ENCODE data around the gene ANKRD11. TPM values are rescaled to one million over a fixed set of nuclear protein-coding genes. Genes with fewer than 3 reads are reported as not detected.
A peak's percentile ranks its signal among the peaks of the same experiment; 100 is the strongest.

The ANKRD11 gene
- polyA plus RNA-seq, 4 donors, result 48.4 to 86.7 (median 65.5) TPM

- Histone ChIP-seq H3K27me3 (ENCODE audit: control insufficient read depth in 3 of 3, insufficient read depth in 3 of 3, low read length in 3 of 3) (no peaks in the 10 kb centered on the region), H3K4me3 (ENCODE audit: low read depth in 1 of 3, low read length in 3 of 3) (no peak overlapping the region), H3K27ac (ENCODE audit: low read depth in 1 of 3, low read length in 2 of 3) (no peak overlapping the region), H3K36me3 (ENCODE audit: control insufficient read depth in 3 of 3, insufficient read depth in 2 of 3, low read depth in 1 of 3, low read length in 3 of 3) (peaks cover 0 to 38% (median 0%) of the 10 kb centered on the region in 3 donors), H3K9me3 (ENCODE audit: control insufficient read depth in 2 of 2, insufficient read depth in 1 of 2, low read depth in 1 of 2, low read length in 1 of 2) (no peaks in the 10 kb centered on the region), H3K4me1 (ENCODE audit: control insufficient read depth in 3 of 3, insufficient read depth in 2 of 3, low read depth in 1 of 3, low read length in 2 of 3) (peaks cover 0 to 46% (median 19%) of the 10 kb centered on the region in 3 donors)
- WGBS, 3 donors, result 77 to 89% (median 84%) methylated on average over 8 of the region's 8 CpGs
- peak in 1 of 2 donors; percentile 46 for DNase-seq
- no peak for FAIRE-seq
These were observed 85.8 kb downstream of the ANKRD11 start for GRCh38 chr16:89404561-89404960.

DNA sequence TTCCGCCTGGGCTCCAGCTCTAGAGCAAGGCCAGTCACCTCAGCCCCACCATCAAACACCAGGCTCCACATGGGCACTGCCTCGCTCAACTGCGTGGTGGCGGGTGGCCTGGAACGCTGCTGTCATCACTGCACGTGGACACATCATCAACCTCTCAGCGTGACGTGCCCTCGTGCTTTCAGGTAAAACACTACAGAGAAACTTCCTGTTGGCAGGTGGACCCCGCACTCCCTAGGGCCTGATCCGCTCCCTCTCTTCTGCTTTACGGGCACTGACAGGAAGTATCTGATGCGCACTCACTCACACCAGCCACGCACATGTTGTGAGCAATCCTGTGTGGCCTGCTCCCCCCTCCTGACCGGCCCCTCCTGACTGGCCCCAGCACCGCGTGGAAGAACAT, 87.4 kb downstream of the ANKRD11 start:
- peaks cover 0 to 51% (median 0%) of the 10 kb centered on the region in 3 donors for H3K36me3 ChIP-seq (ENCODE audit: control insufficient read depth in 3 of 3, insufficient read depth in 2 of 3, low read depth in 1 of 3, low read length in 3 of 3)
- peaks cover 0 to 33% (median 9%) of the 10 kb centered on the region in 3 donors for H3K4me1 ChIP-seq (ENCODE audit: control insufficient read depth in 3 of 3, insufficient read depth in 2 of 3, low read depth in 1 of 3, low read length in 2 of 3)
- WGBS, 3 donors, result 76 to 89% (median 81%) methylated on average over 17 of the region's 17 CpGs
- FAIRE-seq (no peak), DNase-seq (no peak)
- no peak overlapping the region for H3K27ac ChIP-seq (ENCODE audit: low read depth in 1 of 3, low read length in 2 of 3)
- H3K9me3 ChIP-seq (ENCODE audit: control insufficient read depth in 2 of 2, insufficient read depth in 1 of 2, low read depth in 1 of 2, low read length in 1 of 2), result no peaks in the 10 kb centered on the region
- no peaks in the 10 kb centered on the region for H3K27me3 ChIP-seq (ENCODE audit: control insufficient read depth in 3 of 3, insufficient read depth in 3 of 3, low read length in 3 of 3)
- no peak overlapping the region for H3K4me3 ChIP-seq (ENCODE audit: low read depth in 1 of 3, low read length in 3 of 3)

- H3K9me3 ChIP-seq (ENCODE audit: control insufficient read depth in 2 of 2, insufficient read depth in 1 of 2, low read depth in 1 of 2, low read length in 1 of 2), result no peaks in the 10 kb centered on the region
- no peak overlapping the region for H3K27ac ChIP-seq (ENCODE audit: low read depth in 1 of 3, low read length in 2 of 3)
- no peaks in the 10 kb centered on the region for H3K27me3 ChIP-seq (ENCODE audit: control insufficient read depth in 3 of 3, insufficient read depth in 3 of 3, low read length in 3 of 3)
- 86 to 90% (median 89%) methylated on average over 27 of the region's 27 CpGs for whole genome bisulfite sequencing, 3 donors
- H3K36me3 ChIP-seq (ENCODE audit: control insufficient read depth in 3 of 3, insufficient read depth in 2 of 3, low read depth in 1 of 3, low read length in 3 of 3), result peaks cover 0 to 56% (median 6%) of the 10 kb centered on the region in 3 donors
- H3K4me1 ChIP-seq (ENCODE audit: control insufficient read depth in 3 of 3, insufficient read depth in 2 of 3, low read depth in 1 of 3, low read length in 2 of 3), result peaks cover 0 to 23% (median 4%) of the 10 kb centered on the region in 3 donors
- FAIRE-seq, result no peak
- H3K4me3 ChIP-seq (ENCODE audit: low read depth in 1 of 3, low read length in 3 of 3), result no peak overlapping the region
- no peak for DNase-seq
These were observed 88.5 kb downstream of the ANKRD11 start for GRCh38 chr16:89401641-89402445.

GRCh38 chr16:89401205-89401604, 89.2 kb downstream of the ANKRD11 start:
- peaks cover 0 to 55% (median 6%) of the 10 kb centered on the region in 3 donors for H3K36me3 ChIP-seq (ENCODE audit: control insufficient read depth in 3 of 3, insufficient read depth in 2 of 3, low read depth in 1 of 3, low read length in 3 of 3)
- no peaks in the 10 kb centered on the region for H3K9me3 ChIP-seq (ENCODE audit: control insufficient read depth in 2 of 2, insufficient read depth in 1 of 2, low read depth in 1 of 2, low read length in 1 of 2)
- no peak for DNase-seq
- no peaks in the 10 kb centered on the region for H3K27me3 ChIP-seq (ENCODE audit: control insufficient read depth in 3 of 3, insufficient read depth in 3 of 3, low read length in 3 of 3)
- no peak for FAIRE-seq
- 84 to 92% (median 88%) methylated on average over 12 of the region's 12 CpGs for WGBS, 3 donors
- H3K27ac ChIP-seq (ENCODE audit: low read depth in 1 of 3, low read length in 2 of 3), result no peak overlapping the region
- peaks cover 0 to 18% (median 4%) of the 10 kb centered on the region in 3 donors for H3K4me1 ChIP-seq (ENCODE audit: control insufficient read depth in 3 of 3, insufficient read depth in 2 of 3, low read depth in 1 of 3, low read length in 2 of 3)
- H3K4me3 ChIP-seq (ENCODE audit: low read depth in 1 of 3, low read length in 3 of 3), result no peak overlapping the region

GRCh38 chr16:89400740-89401139, 89.6 kb downstream of the ANKRD11 start:
- H3K9me3 ChIP-seq (ENCODE audit: control insufficient read depth in 2 of 2, insufficient read depth in 1 of 2, low read depth in 1 of 2, low read length in 1 of 2), result no peaks in the 10 kb centered on the region
- no peak for FAIRE-seq
- peaks cover 0 to 54% (median 6%) of the 10 kb centered on the region in 3 donors for H3K36me3 ChIP-seq (ENCODE audit: control insufficient read depth in 3 of 3, insufficient read depth in 2 of 3, low read depth in 1 of 3, low read length in 3 of 3)
- H3K4me3 ChIP-seq (ENCODE audit: low read depth in 1 of 3, low read length in 3 of 3), result no peak overlapping the region
- H3K27ac ChIP-seq (ENCODE audit: low read depth in 1 of 3, low read length in 2 of 3), result no peak overlapping the region
- WGBS, 3 donors, result 69 to 83% (median 71%) methylated on average over 10 to 13 of the region's 14 CpGs
- H3K4me1 ChIP-seq (ENCODE audit: control insufficient read depth in 3 of 3, insufficient read depth in 2 of 3, low read depth in 1 of 3, low read length in 2 of 3), result peaks cover 0 to 17% (median 4%) of the 10 kb centered on the region in 3 donors
- no peak for DNase-seq
- no peaks in the 10 kb centered on the region for H3K27me3 ChIP-seq (ENCODE audit: control insufficient read depth in 3 of 3, insufficient read depth in 3 of 3, low read length in 3 of 3)

- no peak for FAIRE-seq
These were observed 91.4 kb downstream of the ANKRD11 start for GRCh38 chr16:89398924-89399323.

DNA sequence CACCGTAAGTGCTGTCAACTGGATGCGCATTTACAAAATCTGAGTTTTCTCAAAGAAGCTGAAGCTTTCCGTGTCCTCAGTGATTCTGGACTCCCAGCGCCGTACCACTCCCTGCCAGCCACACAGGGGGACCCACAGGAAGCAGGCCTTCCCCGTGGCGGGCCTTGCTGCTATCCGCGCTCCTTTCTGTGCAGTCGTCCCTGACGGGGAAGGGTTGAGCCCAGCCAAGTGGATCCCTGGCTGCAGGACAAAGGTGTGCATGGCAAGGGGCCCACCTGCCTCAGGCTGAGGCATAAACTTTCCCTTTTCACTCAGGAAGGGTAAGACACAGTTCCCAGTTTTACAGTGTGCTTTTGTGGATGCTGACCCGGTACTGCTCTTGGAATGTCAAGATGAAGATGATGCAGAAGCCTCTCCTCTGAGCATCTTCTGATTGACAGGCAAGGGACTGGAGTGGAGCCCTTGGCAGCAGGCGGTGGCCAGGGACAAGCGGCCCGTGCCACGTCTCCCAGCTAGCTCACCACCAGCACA, 93.0 kb downstream of the ANKRD11 start:
- DNase-seq (no peak), FAIRE-seq (no peak)
- H3K4me1 ChIP-seq (ENCODE audit: control insufficient read depth in 3 of 3, insufficient read depth in 2 of 3, low read depth in 1 of 3, low read length in 2 of 3), result peaks cover 0 to 8% (median 3%) of the 10 kb centered on the region in 3 donors
- H3K27ac ChIP-seq (ENCODE audit: low read depth in 1 of 3, low read length in 2 of 3), result no peak overlapping the region
- WGBS, 3 donors, result 84 to 86% (median 85%) methylated on average over 14 to 16 of the region's 16 CpGs
- no peaks in the 10 kb centered on the region for H3K9me3 ChIP-seq (ENCODE audit: control insufficient read depth in 2 of 2, insufficient read depth in 1 of 2, low read depth in 1 of 2, low read length in 1 of 2)
- H3K36me3 ChIP-seq (ENCODE audit: control insufficient read depth in 3 of 3, insufficient read depth in 2 of 3, low read depth in 1 of 3, low read length in 3 of 3), result peaks cover 2 to 51% (median 6%) of the 10 kb centered on the region in 3 donors
- H3K27me3 ChIP-seq (ENCODE audit: control insufficient read depth in 3 of 3, insufficient read depth in 3 of 3, low read length in 3 of 3), result no peaks in the 10 kb centered on the region
- no peak overlapping the region for H3K4me3 ChIP-seq (ENCODE audit: low read depth in 1 of 3, low read length in 3 of 3)

More at GRCh38 chr16:89398924-89399323, 91.4 kb downstream of the ANKRD11 start:
- H3K27ac ChIP-seq (ENCODE audit: low read depth in 1 of 3, low read length in 2 of 3), result no peak overlapping the region
- peaks cover 0 to 7% (median 7%) of the 10 kb centered on the region in 3 donors for H3K4me1 ChIP-seq (ENCODE audit: control insufficient read depth in 3 of 3, insufficient read depth in 2 of 3, low read depth in 1 of 3, low read length in 2 of 3)
- peaks cover 0 to 57% (median 6%) of the 10 kb centered on the region in 3 donors for H3K36me3 ChIP-seq (ENCODE audit: control insufficient read depth in 3 of 3, insufficient read depth in 2 of 3, low read depth in 1 of 3, low read length in 3 of 3)
- H3K27me3 ChIP-seq (ENCODE audit: control insufficient read depth in 3 of 3, insufficient read depth in 3 of 3, low read length in 3 of 3), result no peaks in the 10 kb centered on the region
- no peaks in the 10 kb centered on the region for H3K9me3 ChIP-seq (ENCODE audit: control insufficient read depth in 2 of 2, insufficient read depth in 1 of 2, low read depth in 1 of 2, low read length in 1 of 2)
- DNase-seq, result no peak
- H3K4me3 ChIP-seq (ENCODE audit: low read depth in 1 of 3, low read length in 3 of 3), result no peak overlapping the region
- WGBS, 3 donors, result 79 to 83% (median 80%) methylated on average over 9 of the region's 9 CpGs

- peaks cover 0 to 8% (median 3%) of the 10 kb centered on the region in 3 donors for H3K4me1 ChIP-seq (ENCODE audit: control insufficient read depth in 3 of 3, insufficient read depth in 2 of 3, low read depth in 1 of 3, low read length in 2 of 3)
- no peak overlapping the region for H3K27ac ChIP-seq (ENCODE audit: low read depth in 1 of 3, low read length in 2 of 3)
- FAIRE-seq (no peak), DNase-seq (no peak)
- no peaks in the 10 kb centered on the region for H3K27me3 ChIP-seq (ENCODE audit: control insufficient read depth in 3 of 3, insufficient read depth in 3 of 3, low read length in 3 of 3)
- H3K36me3 ChIP-seq (ENCODE audit: control insufficient read depth in 3 of 3, insufficient read depth in 2 of 3, low read depth in 1 of 3, low read length in 3 of 3), result peaks cover 2 to 51% (median 6%) of the 10 kb centered on the region in 3 donors
- no peaks in the 10 kb centered on the region for H3K9me3 ChIP-seq (ENCODE audit: control insufficient read depth in 2 of 2, insufficient read depth in 1 of 2, low read depth in 1 of 2, low read length in 1 of 2)
- H3K4me3 ChIP-seq (ENCODE audit: low read depth in 1 of 3, low read length in 3 of 3), result no peak overlapping the region
- WGBS, 3 donors, result 83 to 87% (median 86%) methylated on average over 13 of the region's 13 CpGs
These were observed 94.2 kb downstream of the ANKRD11 start for GRCh38 chr16:89396156-89396555.

All from small intestine (tissue), 7 donors.